DND-41 (cell line): ENCODE measurements around the gene MEF2C.

Source experiments
- EZH2 ChIP-seq: IDR thresholded peaks from 3 replicates; pipeline ENCODE4 v1.6.1; 2012; ENCODE audit warnings: borderline replicate concordance, low read depth, mild to moderate bottlenecking, moderate library complexity, low read length, inconsistent platforms; ENCODE audit not compliant: severe bottlenecking
- TF ChIP-seq, protein P1 (sequence below): IDR thresholded peaks from 2 replicates; pipeline ENCODE4 v1.5.1; 2012; ENCODE audit warnings: borderline replicate concordance, low read length, moderate library complexity, mild to moderate bottlenecking; ENCODE audit not compliant: poor library complexity, severe bottlenecking; ENCODE audit errors: extremely low read depth

DNA sequence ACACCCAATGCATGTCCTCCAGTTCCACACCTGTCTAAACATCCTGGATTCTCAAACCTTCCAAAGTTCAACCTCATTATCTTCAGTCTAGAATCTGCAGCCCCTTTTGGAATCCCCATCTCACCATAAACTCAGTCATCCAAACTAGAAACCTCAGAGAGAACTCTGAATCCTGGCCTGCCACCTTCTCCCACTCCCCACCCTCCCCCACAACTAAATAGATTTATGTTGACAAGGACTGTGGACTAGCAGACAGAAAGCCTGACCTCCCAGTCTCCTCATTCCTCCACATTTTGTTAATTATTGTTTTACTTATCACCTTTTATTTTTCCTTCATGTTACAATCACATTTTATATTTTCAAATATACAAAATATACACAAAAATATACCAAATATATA, 76.6 kb downstream of the MEF2C start:
- TF ChIP-seq EZH2, result no peak
- TF ChIP-seq, protein P1, sequence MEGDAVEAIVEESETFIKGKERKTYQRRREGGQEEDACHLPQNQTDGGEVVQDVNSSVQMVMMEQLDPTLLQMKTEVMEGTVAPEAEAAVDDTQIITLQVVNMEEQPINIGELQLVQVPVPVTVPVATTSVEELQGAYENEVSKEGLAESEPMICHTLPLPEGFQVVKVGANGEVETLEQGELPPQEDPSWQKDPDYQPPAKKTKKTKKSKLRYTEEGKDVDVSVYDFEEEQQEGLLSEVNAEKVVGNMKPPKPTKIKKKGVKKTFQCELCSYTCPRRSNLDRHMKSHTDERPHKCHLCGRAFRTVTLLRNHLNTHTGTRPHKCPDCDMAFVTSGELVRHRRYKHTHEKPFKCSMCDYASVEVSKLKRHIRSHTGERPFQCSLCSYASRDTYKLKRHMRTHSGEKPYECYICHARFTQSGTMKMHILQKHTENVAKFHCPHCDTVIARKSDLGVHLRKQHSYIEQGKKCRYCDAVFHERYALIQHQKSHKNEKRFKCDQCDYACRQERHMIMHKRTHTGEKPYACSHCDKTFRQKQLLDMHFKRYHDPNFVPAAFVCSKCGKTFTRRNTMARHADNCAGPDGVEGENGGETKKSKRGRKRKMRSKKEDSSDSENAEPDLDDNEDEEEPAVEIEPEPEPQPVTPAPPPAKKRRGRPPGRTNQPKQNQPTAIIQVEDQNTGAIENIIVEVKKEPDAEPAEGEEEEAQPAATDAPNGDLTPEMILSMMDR, result no peak
